CD8-positive, alpha-beta memory T cell (primary cell): ENCODE results near the gene MT4. TPM values are rescaled to one million over a fixed set of nuclear protein-coding genes. Genes with fewer than 3 reads are reported as not detected.

ENCODE experiments used
- CTCF ChIA-PET: fragments of 350-600 bp; sonication (Branson Sonifier 250); formaldehyde crosslinking; loops from one replicate; lab custom pipeline; 2021; ENCODE audit warnings: antibody characterized with exemption; lab: Charles Lee
- POLR2A ChIA-PET: fragments of 350-600 bp; sonication (Branson Sonifier 250); formaldehyde crosslinking; loops from one replicate; lab custom pipeline; 2021; ENCODE audit warnings: antibody characterized with exemption; lab: Charles Lee
- DNase-seq, 5 donors: peaks; one replicate each; pipeline versions ENCODE4 v3.0.0 to v3.0.0-alpha.2; 2020 to 2022; ENCODE audit warnings: mixed read lengths in 1 of 5
- H3K27ac ChIP-seq: one replicate; pipeline ENCODE4 v1.7.0; 2013; ENCODE audit warnings: low read depth, mild to moderate bottlenecking, low read length, moderate library complexity
- H3K27me3 ChIP-seq: 2 replicates; pipeline ENCODE4 v1.7.0; 2013; ENCODE audit warnings: low read length, mild to moderate bottlenecking; ENCODE audit not compliant: insufficient read depth, poor library complexity, severe bottlenecking
- H3K36me3 ChIP-seq: 2 replicates; pipeline ENCODE4 v1.7.0; 2013; ENCODE audit warnings: mild to moderate bottlenecking, low read length, moderate library complexity; ENCODE audit not compliant: insufficient read depth
- H3K4me1 ChIP-seq: 2 replicates; pipeline ENCODE4 v1.7.0; 2013; ENCODE audit warnings: mild to moderate bottlenecking, low read length, moderate library complexity; ENCODE audit not compliant: insufficient read depth
- H3K4me3 ChIP-seq: 2 replicates; pipeline ENCODE4 v1.7.0; 2013; ENCODE audit warnings: mild to moderate bottlenecking, low read length
- H3K9me3 ChIP-seq: 2 replicates; pipeline ENCODE4 v1.7.0; 2013; ENCODE audit warnings: mild to moderate bottlenecking, low read length
- H3K27ac Mint-ChIP-seq, 8 donors: one replicate each; pipeline ENCODE4 v1.8.0; 2020 to 2021; ENCODE audit warnings: mixed read lengths in 8 of 8, mild to moderate bottlenecking in 6 of 8, inconsistent platforms in 3 of 8, moderate library complexity in 3 of 8
- H3K27me3 Mint-ChIP-seq, 2 donors: one replicate each; pipeline ENCODE4 v1.8.0; 2020 to 2021; ENCODE audit warnings: mixed read lengths in 2 of 2, mild to moderate bottlenecking in 1 of 2, moderate library complexity in 1 of 2
- H3K36me3 Mint-ChIP-seq, 3 donors: one replicate each; pipeline ENCODE4 v1.8.0; 2020 to 2021; ENCODE audit warnings: mixed read lengths in 3 of 3, inconsistent platforms in 1 of 3, mild to moderate bottlenecking in 1 of 3
- H3K4me1 Mint-ChIP-seq, 3 donors: one replicate each; pipeline ENCODE4 v1.8.0; 2020 to 2021; ENCODE audit warnings: mixed read lengths in 3 of 3, inconsistent platforms in 1 of 3, mild to moderate bottlenecking in 1 of 3
- H3K4me3 Mint-ChIP-seq, 7 donors: one replicate each; pipeline ENCODE4 v1.8.0; 2020 to 2021; ENCODE audit warnings: mixed read lengths in 7 of 7, mild to moderate bottlenecking in 6 of 7, moderate library complexity in 4 of 7, inconsistent platforms in 2 of 7
- H3K9me3 Mint-ChIP-seq, 5 donors: one replicate each; pipeline ENCODE4 v1.8.0; 2020 to 2022; ENCODE audit warnings: mixed read lengths in 5 of 5, mild to moderate bottlenecking in 3 of 5, moderate library complexity in 2 of 5, inconsistent platforms in 1 of 5
- polyA plus RNA-seq: library from polyadenylated mRNA; unstranded; fragments of 300-500 nt; fragmentation: Illumina TruSeq; gene quantifications from one replicate; pipeline ENCODE4 v1.2.3, GENCODE V29; 2021
- total RNA-seq, 2 experiments: library from RNA; stranded (reverse); gene quantifications; one replicate each; pipeline ENCODE4 v1.2.3, GENCODE V29; 2021

The MT4 gene
- total and polyA plus RNA-seq, 3 experiments from 2014 or later, result not detected

- H3K4me3 ChIP-seq, result no peak overlapping the region
- CTCF ChIA-PET, result interaction anchor here (0.7 to 1.6 kb wide), 5 partner anchors 9 to 153 kb away, joined by 4 to 7 read pairs (median 5); partner anchors contain the start of gene BBS2
These were observed 16.8 kb upstream of the MT4 start for GRCh38 chr16:56547949-56548567.

GRCh38 chr16:56549161-56549560 is 15.7 kb upstream of the MT4 start:
- no peaks in the 10 kb centered on the region for H3K27me3 ChIP-seq
- Mint-ChIP-seq H3K4me1 (peaks cover 16 to 24% (median 17%) of the 10 kb centered on the region in 3 donors), H3K9me3 (peaks cover 0 to 2% (median 0%) of the 10 kb centered on the region in 5 donors), H3K27ac (peak overlapping the region in 1 of 8 donors; percentile 14), H3K36me3 (peaks cover 0 to 1% (median 0%) of the 10 kb centered on the region in 3 donors), H3K4me3 (no peak overlapping the region), H3K27me3 (peaks cover 11 to 14% of the 10 kb centered on the region in 2 donors)
- DNase-seq, result no peak
- ChIA-PET POLR2A (no interaction called here), CTCF (no interaction called here)
- H3K4me1 ChIP-seq, result peaks cover 14% of the 10 kb centered on the region
- no peaks in the 10 kb centered on the region for H3K9me3 ChIP-seq
- no peak overlapping the region for H3K27ac ChIP-seq
- H3K36me3 ChIP-seq, result no peaks in the 10 kb centered on the region
- H3K4me3 ChIP-seq, result no peak overlapping the region

More at GRCh38 chr16:56547949-56548567, 16.8 kb upstream of the MT4 start:
- Histone ChIP-seq H3K27ac (no peak overlapping the region), H3K4me1 (peaks cover 14% of the 10 kb centered on the region), H3K27me3 (no peaks in the 10 kb centered on the region), H3K9me3 (no peaks in the 10 kb centered on the region), H3K36me3 (no peaks in the 10 kb centered on the region)
- DNase-seq, result no peak
- H3K4me1 Mint-ChIP-seq, result peaks cover 16 to 24% (median 17%) of the 10 kb centered on the region in 3 donors
- peak overlapping the region in 6 of 7 donors; percentile 23 to 71 (median 44) for H3K4me3 Mint-ChIP-seq
- peaks cover 3 to 8% of the 10 kb centered on the region in 2 donors for H3K27me3 Mint-ChIP-seq
- peaks cover 0 to 2% (median 0%) of the 10 kb centered on the region in 5 donors for H3K9me3 Mint-ChIP-seq
- POLR2A ChIA-PET, result interaction anchor here (0.5 to 0.9 kb wide), 3 partner anchors 17 to 143 kb away, joined by 3 to 4 read pairs (median 3); partner anchors contain the start of genes BBS2 and MT4
- peak overlapping the region in 6 of 8 donors; percentile 22 to 96 (median 82) for H3K27ac Mint-ChIP-seq
- H3K36me3 Mint-ChIP-seq, result peaks cover 0 to 1% (median 0%) of the 10 kb centered on the region in 3 donors

- H3K27ac Mint-ChIP-seq, result no peak overlapping the region
- peaks cover 0 to 1% (median 0%) of the 10 kb centered on the region in 3 donors for H3K36me3 Mint-ChIP-seq
- ChIA-PET CTCF (no interaction called here), POLR2A (no interaction called here)
- peaks cover 14 to 17% of the 10 kb centered on the region in 2 donors for H3K27me3 Mint-ChIP-seq
- DNase-seq, result no peak
- Histone ChIP-seq H3K4me1 (peaks cover 14% of the 10 kb centered on the region), H3K27ac (no peak overlapping the region), H3K4me3 (no peak overlapping the region), H3K9me3 (no peaks in the 10 kb centered on the region), H3K27me3 (no peaks in the 10 kb centered on the region), H3K36me3 (no peaks in the 10 kb centered on the region)
- H3K4me1 Mint-ChIP-seq, result peaks cover 16 to 24% (median 17%) of the 10 kb centered on the region in 3 donors
- peaks cover 0 to 2% (median 0%) of the 10 kb centered on the region in 5 donors for H3K9me3 Mint-ChIP-seq
- no peak overlapping the region for H3K4me3 Mint-ChIP-seq
These were observed 15.0 kb upstream of the MT4 start for GRCh38 chr16:56549744-56550385.

GRCh38 chr16:56551796-56552738 is 12.8 kb upstream of the MT4 start:
- H3K9me3 Mint-ChIP-seq, result peaks cover 0 to 2% (median 0%) of the 10 kb centered on the region in 5 donors
- H3K4me3 Mint-ChIP-seq, result peak overlapping the region in 1 of 7 donors; percentile 3
- CTCF ChIA-PET, result no interaction called here
- H3K9me3 ChIP-seq, result no peaks in the 10 kb centered on the region
- no peak overlapping the region for H3K27ac Mint-ChIP-seq
- peaks cover 13% of the 10 kb centered on the region for H3K4me1 ChIP-seq
- H3K27me3 Mint-ChIP-seq, result peaks cover 25 to 30% of the 10 kb centered on the region in 2 donors
- no peak overlapping the region for H3K27ac ChIP-seq
- H3K36me3 ChIP-seq, result no peaks in the 10 kb centered on the region
- peaks cover 13 to 17% (median 14%) of the 10 kb centered on the region in 3 donors for H3K4me1 Mint-ChIP-seq
- POLR2A ChIA-PET, result no interaction called here
- no peak overlapping the region for H3K4me3 ChIP-seq
- no peaks in the 10 kb centered on the region for H3K27me3 ChIP-seq
- peaks cover 0 to 1% (median 0%) of the 10 kb centered on the region in 3 donors for H3K36me3 Mint-ChIP-seq
- DNase-seq, result no peak

- peaks cover 0 to 2% (median 0%) of the 10 kb centered on the region in 5 donors for H3K9me3 Mint-ChIP-seq
- peaks cover 0 to 1% (median 0%) of the 10 kb centered on the region in 3 donors for H3K36me3 Mint-ChIP-seq
- POLR2A ChIA-PET, result no interaction called here
- CTCF ChIA-PET, result no interaction called here
- Histone ChIP-seq H3K36me3 (no peaks in the 10 kb centered on the region), H3K4me1 (no peaks in the 10 kb centered on the region), H3K27me3 (no peaks in the 10 kb centered on the region), H3K9me3 (no peaks in the 10 kb centered on the region), H3K27ac (no peak overlapping the region), H3K4me3 (no peak overlapping the region)
- no peaks in the 10 kb centered on the region for H3K4me1 Mint-ChIP-seq
- no peak for DNase-seq
- H3K27me3 Mint-ChIP-seq, result peaks cover 29 to 37% of the 10 kb centered on the region in 2 donors
- H3K4me3 Mint-ChIP-seq, result no peak overlapping the region
- H3K27ac Mint-ChIP-seq, result no peak overlapping the region
These were observed 10.4 kb upstream of the MT4 start for GRCh38 chr16:56554441-56554840.

- Mint-ChIP-seq H3K4me1 (no peaks in the 10 kb centered on the region), H3K4me3 (no peak overlapping the region), H3K9me3 (no peaks in the 10 kb centered on the region), H3K27me3 (peaks cover 25 to 39% of the 10 kb centered on the region in 2 donors), H3K27ac (peak overlapping the region in 1 of 8 donors; percentile 47), H3K36me3 (no peaks in the 10 kb centered on the region)
- Histone ChIP-seq H3K27ac (no peak overlapping the region), H3K4me3 (no peak overlapping the region), H3K36me3 (no peaks in the 10 kb centered on the region), H3K9me3 (no peaks in the 10 kb centered on the region), H3K27me3 (no peaks in the 10 kb centered on the region), H3K4me1 (no peaks in the 10 kb centered on the region)
- ChIA-PET CTCF (no interaction called here), POLR2A (no interaction called here)
- no peak for DNase-seq
These were observed 6.7 kb upstream of the MT4 start for GRCh38 chr16:56558024-56558747.

- Histone ChIP-seq H3K9me3 (no peaks in the 10 kb centered on the region), H3K4me3 (no peak overlapping the region), H3K4me1 (no peaks in the 10 kb centered on the region), H3K27ac (no peak overlapping the region), H3K27me3 (no peaks in the 10 kb centered on the region), H3K36me3 (no peaks in the 10 kb centered on the region)
- no peak for DNase-seq
- H3K4me1 Mint-ChIP-seq, result no peaks in the 10 kb centered on the region
- ChIA-PET POLR2A (no interaction called here), CTCF (no interaction called here)
- H3K36me3 Mint-ChIP-seq, result no peaks in the 10 kb centered on the region
- peaks cover 18 to 37% of the 10 kb centered on the region in 2 donors for H3K27me3 Mint-ChIP-seq
- no peak overlapping the region for H3K4me3 Mint-ChIP-seq
- H3K9me3 Mint-ChIP-seq, result no peaks in the 10 kb centered on the region
- no peak overlapping the region for H3K27ac Mint-ChIP-seq
These were observed 5.8 kb upstream of the MT4 start for GRCh38 chr16:56559109-56559508.
